Dermis microvascular lymphatic vessel endothelial cell (primary cell): ENCODE results near the gene ICOSLG. TPM values are rescaled to one million over a fixed set of nuclear protein-coding genes. Genes with fewer than 3 reads are reported as not detected.
A peak's percentile ranks its signal among the peaks of the same experiment; 100 is the strongest.
"Not testable (repeated sequence)": the region's sequence is repeated elsewhere in the genome, so short reads cannot be mapped to it uniquely, and the experiment has no call there.

ENCODE experiments used
- DNase-seq, 2 donors: peaks; one replicate each; pipeline versions ENCODE4 v3.0.0 to v3.0.0-alpha.2; 2010; ENCODE audit warnings: low read depth in 2 of 2
- total RNA-seq: library from RNA; depleted of rRNA; stranded (reverse); fragments of >200 nt; gene quantifications from 2 replicates; pipeline ENCODE4 v1.2.1, GENCODE V29; 2014

The ICOSLG gene
- total RNA-seq, 1 donor from 2014 or later: 0.51 TPM

- DNase-seq: no peak
These were observed 25.1 kb upstream of the ICOSLG start for GRCh38 chr21:44265734-44266270.

- DNase-seq: no peak
These were observed 23.0 kb upstream of the ICOSLG start for GRCh38 chr21:44263768-44264167.

- DNase-seq: no peak
These were observed 22.5 kb upstream of the ICOSLG start for GRCh38 chr21:44263221-44263760.

- no peak for DNase-seq
These were observed 21.8 kb upstream of the ICOSLG start for GRCh38 chr21:44262338-44263056.

GRCh38 chr21:44261675-44262295 lies 21.0 kb upstream of the ICOSLG start, which contains the start of gene DNMT3L:
Gene DNMT3L, minus strand, starts transcription at chr21:44261897. Its CDS starts 638 bp downstream, at chr21:44261259.
- DNase-seq: no peak

GRCh38 chr21:44260791-44261631 lies 20.3 kb upstream of the ICOSLG start:
- DNase-seq: no peak

GRCh38 chr21:44260066-44260465 lies 19.3 kb upstream of the ICOSLG start:
- no peak for DNase-seq

- DNase-seq: no peak
These were observed 18.5 kb upstream of the ICOSLG start for GRCh38 chr21:44259082-44259705.

GRCh38 chr21:44258056-44258725 lies 17.4 kb upstream of the ICOSLG start:
- DNase-seq: no peak

GRCh38 chr21:44255511-44255981 lies 14.8 kb upstream of the ICOSLG start:
- DNase-seq: no peak

GRCh38 chr21:44253832-44254710 lies 13.3 kb upstream of the ICOSLG start:
- peak in 1 of 2 donors; percentile 17 for DNase-seq

- DNase-seq: not testable (repeated sequence)
These were observed 8.7 kb upstream of the ICOSLG start for GRCh38 chr21:44249204-44250037.

GRCh38 chr21:44247904-44248303 lies 7.2 kb upstream of the ICOSLG start:
- not testable (repeated sequence) for DNase-seq

GRCh38 chr21:44243980-44244379 lies 3.2 kb upstream of the ICOSLG start:
- DNase-seq: not testable (repeated sequence)

GRCh38 chr21:44241281-44241680 lies 538 bp upstream of the ICOSLG start:
- not testable (repeated sequence) for DNase-seq

- DNase-seq: not testable (repeated sequence)
These were observed 390 bp downstream of the ICOSLG start for GRCh38 chr21:44240353-44240752.

- not testable (repeated sequence) for DNase-seq
These were observed 11.2 kb downstream of the ICOSLG start for GRCh38 chr21:44229561-44229960.

GRCh38 chr21:44228109-44228508 lies 12.6 kb downstream of the ICOSLG start:
- not testable (repeated sequence) for DNase-seq
